ENCODE data around the gene CLDN16.

DNA sequence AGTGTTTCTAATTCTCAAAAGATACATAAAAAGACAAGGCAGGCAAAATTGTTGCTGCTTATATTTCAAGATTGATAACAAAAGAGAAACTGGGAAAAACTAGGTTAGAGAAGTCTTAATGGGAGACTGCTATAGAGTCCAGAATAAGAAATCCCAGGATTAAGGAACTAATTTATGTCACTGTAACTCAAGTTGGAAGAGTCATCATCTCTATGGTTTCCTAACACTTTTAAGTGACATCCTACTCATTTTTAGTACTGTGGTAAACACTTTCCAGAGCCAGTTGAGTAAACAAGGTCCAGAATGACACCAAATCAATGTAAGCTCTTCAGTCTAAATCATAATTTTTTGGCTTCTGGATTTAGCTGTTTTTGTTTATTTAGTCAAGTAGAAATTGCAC is 8.0 kb downstream of the CLDN16 start:
- TF ChIP-seq, protein P1, sequence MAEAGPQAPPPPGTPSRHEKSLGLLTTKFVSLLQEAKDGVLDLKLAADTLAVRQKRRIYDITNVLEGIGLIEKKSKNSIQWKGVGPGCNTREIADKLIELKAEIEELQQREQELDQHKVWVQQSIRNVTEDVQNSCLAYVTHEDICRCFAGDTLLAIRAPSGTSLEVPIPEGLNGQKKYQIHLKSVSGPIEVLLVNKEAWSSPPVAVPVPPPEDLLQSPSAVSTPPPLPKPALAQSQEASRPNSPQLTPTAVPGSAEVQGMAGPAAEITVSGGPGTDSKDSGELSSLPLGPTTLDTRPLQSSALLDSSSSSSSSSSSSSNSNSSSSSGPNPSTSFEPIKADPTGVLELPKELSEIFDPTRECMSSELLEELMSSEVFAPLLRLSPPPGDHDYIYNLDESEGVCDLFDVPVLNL (CRISPR knock-in tag; IDR thresholded peaks at IDR 0.05; ENCODE audit: borderline replicate concordance, low read depth): no peak
- no peak for TF ChIP-seq E2F1 (CRISPR knock-in tag; IDR thresholded peaks at IDR 0.05)
- TF ChIP-seq MXD4 (CRISPR knock-in tag; IDR thresholded peaks at IDR 0.05; ENCODE audit: borderline replicate concordance): no peak
- no peak for TF ChIP-seq ELF4 (CRISPR knock-in tag; IDR thresholded peaks at IDR 0.05; ENCODE audit: low read depth)
- no peak for TF ChIP-seq NR3C1 (CRISPR knock-in tag; conservative IDR thresholded peaks at IDR 0.05; ENCODE audit: low read depth)

Measured in WTC11 (cell line).